Measurements from ENCODE around the gene GRIK2. TPM values are rescaled to one million over a fixed set of nuclear protein-coding genes. Genes with fewer than 3 reads are reported as not detected.

Gene GRIK2
- total and polyA plus RNA-seq, 2 donors (not counting 3 experiments of a cell fraction or from before 2014, with no cell fraction given): not detected

- dilution Hi-C loops (cut with MboI; ENCODE audit: extremely low pct_ligation_motif_present, low sequenced_read_pairs): no loop called here
- Histone ChIP-seq H3K9me1 (replicated peaks; ENCODE audit: control insufficient read depth, extremely low read depth, insufficient read depth, low read length) (no peaks in the 10 kb centered on the region), H3K4me2 (ENCODE audit: insufficient read depth, low read length) (no peak overlapping the region), H3K36me3 (ENCODE audit: control insufficient read depth in 2 of 2, extremely low read depth in 1 of 2, insufficient read depth in 2 of 2, low read length in 2 of 2) (no peaks in the 10 kb centered on the region), H3K9ac (replicated peaks; ENCODE audit: extremely low read depth, insufficient read depth, low read length) (no peak overlapping the region), H3K4me1 (ENCODE audit: control insufficient read depth, extremely low read depth, insufficient read depth, low read length) (no peaks in the 10 kb centered on the region), H3K79me2 (ENCODE audit: control insufficient read depth, insufficient read depth, low read length) (no peaks in the 10 kb centered on the region), H3K9me3 (replicated peaks; ENCODE audit: control insufficient read depth, insufficient read depth, low read length) (no peaks in the 10 kb centered on the region), H3K27me3 (ENCODE audit: control insufficient read depth in 2 of 2, insufficient read depth in 2 of 2, low read length in 2 of 2) (no peaks in the 10 kb centered on the region), H3K27ac (ENCODE audit: insufficient read depth, low read depth, low read length) (no peak overlapping the region), H2AFZ (ENCODE audit: low read depth, low read length) (no peak overlapping the region), H4K20me1 (replicated peaks; ENCODE audit: control insufficient read depth, extremely low read depth, insufficient read depth, low read length) (no peaks in the 10 kb centered on the region), H3K4me3 (replicated peaks in 1 of 3; ENCODE audit: insufficient read depth in 1 of 3, low read depth in 1 of 3, low read length in 3 of 3) (no peak overlapping the region)
- DNase-seq (ENCODE audit: low read depth, low spot score): no peak
- BruUV-seq (replicated peaks): no TSS peak
- CTCF ChIA-PET: interaction anchor here (0.5 kb wide), 1 partner anchor 231 kb away, joined by 3 read pairs; no protein-coding TSS in a partner anchor
- intact Hi-C loops (cut with micrococcal nuclease): no loop called here
- no peak for FAIRE-seq
- TF ChIP-seq GATA2 (IDR thresholded peaks at IDR 0.05; ENCODE audit: insufficient read depth, insufficient read length, low read depth, low read length): no peak
- no peak for TF ChIP-seq MAX (IDR thresholded peaks at IDR 0.05; ENCODE audit: insufficient read depth, insufficient read length)
- TF ChIP-seq MYC (IDR thresholded peaks at IDR 0.05; ENCODE audit: low read depth, low read length): no peak
- TF ChIP-seq JUN (IDR thresholded peaks at IDR 0.05; ENCODE audit: borderline replicate concordance, insufficient read depth, insufficient read length, low read depth): no peak
- TF ChIP-seq FOS (IDR thresholded peaks at IDR 0.05; ENCODE audit: borderline replicate concordance, insufficient read depth, low read length): no peak
- no peak for TF ChIP-seq POLR2A (IDR thresholded peaks at IDR 0.05; ENCODE audit: low read depth, low read length)
- TF ChIP-seq, protein P1, sequence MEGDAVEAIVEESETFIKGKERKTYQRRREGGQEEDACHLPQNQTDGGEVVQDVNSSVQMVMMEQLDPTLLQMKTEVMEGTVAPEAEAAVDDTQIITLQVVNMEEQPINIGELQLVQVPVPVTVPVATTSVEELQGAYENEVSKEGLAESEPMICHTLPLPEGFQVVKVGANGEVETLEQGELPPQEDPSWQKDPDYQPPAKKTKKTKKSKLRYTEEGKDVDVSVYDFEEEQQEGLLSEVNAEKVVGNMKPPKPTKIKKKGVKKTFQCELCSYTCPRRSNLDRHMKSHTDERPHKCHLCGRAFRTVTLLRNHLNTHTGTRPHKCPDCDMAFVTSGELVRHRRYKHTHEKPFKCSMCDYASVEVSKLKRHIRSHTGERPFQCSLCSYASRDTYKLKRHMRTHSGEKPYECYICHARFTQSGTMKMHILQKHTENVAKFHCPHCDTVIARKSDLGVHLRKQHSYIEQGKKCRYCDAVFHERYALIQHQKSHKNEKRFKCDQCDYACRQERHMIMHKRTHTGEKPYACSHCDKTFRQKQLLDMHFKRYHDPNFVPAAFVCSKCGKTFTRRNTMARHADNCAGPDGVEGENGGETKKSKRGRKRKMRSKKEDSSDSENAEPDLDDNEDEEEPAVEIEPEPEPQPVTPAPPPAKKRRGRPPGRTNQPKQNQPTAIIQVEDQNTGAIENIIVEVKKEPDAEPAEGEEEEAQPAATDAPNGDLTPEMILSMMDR (IDR thresholded peaks at IDR 0.05; ENCODE audit: extremely low read depth in 1 of 2, insufficient read depth in 1 of 2, low read depth in 1 of 2, low read length in 2 of 2): no peak
- no peak for TF ChIP-seq EZH2 (IDR thresholded peaks at IDR 0.05; ENCODE audit: borderline replicate concordance, low read depth, low read length, severe bottlenecking)
- TF ChIP-seq POLR2AphosphoS5 (IDR thresholded peaks at IDR 0.05; ENCODE audit: insufficient read depth, low read depth, low read length): no peak
- POLR2A ChIA-PET: no interaction called here
These were observed 672.8 kb downstream of the GRIK2 start for GRCh38 chr6:102066301-102066700.

Data from endothelial cell of umbilical vein (primary cell).